HG02938 (cell line): ENCODE results near the gene NAALADL2.

ENCODE experiments used
- ATAC-seq: cut with Tn5 transposase; IDR thresholded peaks from one replicate; pipeline ENCODE4 v1.9.1; 2021; ENCODE audit warnings: mild to moderate bottlenecking, moderate library complexity; ENCODE audit not compliant: unreplicated experiment

NAALADL2 gene

GRCh38 chr3:174884776-174885568 is 25.8 kb downstream of the NAALADL2 start:
- ATAC-seq: no peak

GRCh38 chr3:174891524-174892203 is 32.5 kb downstream of the NAALADL2 start:
- no peak for ATAC-seq

GRCh38 chr3:174907027-174907426 is 47.9 kb downstream of the NAALADL2 start:
- no peak for ATAC-seq

GRCh38 chr3:174907628-174908407 is 48.7 kb downstream of the NAALADL2 start:
- no peak for ATAC-seq

GRCh38 chr3:174931473-174932353 is 72.6 kb downstream of the NAALADL2 start:
- no peak for ATAC-seq

GRCh38 chr3:174936590-174936989 is 77.5 kb downstream of the NAALADL2 start:
- ATAC-seq: no peak

GRCh38 chr3:174937478-174937877 is 78.3 kb downstream of the NAALADL2 start:
- no peak for ATAC-seq

- no peak for ATAC-seq
Measured at GRCh38 chr3:174938102-174938501, 79.0 kb downstream of the NAALADL2 start.

GRCh38 chr3:174940151-174940550 is 81.0 kb downstream of the NAALADL2 start:
- no peak for ATAC-seq

- ATAC-seq: no peak
Measured at GRCh38 chr3:174945276-174945675, 86.1 kb downstream of the NAALADL2 start.

- ATAC-seq: no peak
Measured at GRCh38 chr3:174945951-174946350, 86.8 kb downstream of the NAALADL2 start.

GRCh38 chr3:174949523-174949922 is 90.4 kb downstream of the NAALADL2 start:
- no peak for ATAC-seq

- no peak for ATAC-seq
Measured at GRCh38 chr3:174951034-174951433, 91.9 kb downstream of the NAALADL2 start.

- no peak for ATAC-seq
Measured at GRCh38 chr3:174951498-174952005, 92.4 kb downstream of the NAALADL2 start.

- no peak for ATAC-seq
Measured at GRCh38 chr3:174953068-174953467, 93.9 kb downstream of the NAALADL2 start.

- no peak for ATAC-seq
Measured at GRCh38 chr3:174955513-174956016, 96.4 kb downstream of the NAALADL2 start.

- no peak for ATAC-seq
Measured at GRCh38 chr3:174957081-174957480, 97.9 kb downstream of the NAALADL2 start.

- no peak for ATAC-seq
Measured at GRCh38 chr3:174957551-174958001, 98.4 kb downstream of the NAALADL2 start.

GRCh38 chr3:174958671-174959328 is 99.7 kb downstream of the NAALADL2 start:
- ATAC-seq: no peak
